GM12891 (cell line): ENCODE results near the gene GPRIN3.

ENCODE experiments used
- DNase-seq: peaks from one replicate; pipeline ENCODE4 v3.0.0; 2011; ENCODE audit warnings: low spot score; ENCODE audit not compliant: insufficient read length
- FAIRE-seq: peaks from 2 replicates; lab custom pipeline; 2011; peaks lifted over from hg19 to GRCh38; lab: Jason Lieb, UNC
- PAX5 ChIP-seq: IDR thresholded peaks from 2 replicates; pipeline ENCODE4 v1.6.1; 2011; ENCODE audit warnings: low read length, moderate library complexity, mild to moderate bottlenecking; ENCODE audit not compliant: insufficient read depth, severe bottlenecking
- POLR2A ChIP-seq: IDR thresholded peaks from 2 replicates; pipeline ENCODE4 v1.6.1; 2011; ENCODE audit warnings: low read depth, low read length, control low read depth
- POLR2AphosphoS5 ChIP-seq: IDR thresholded peaks from 2 replicates; pipeline ENCODE4 v1.6.1; 2011; ENCODE audit warnings: low read depth, low read length, control low read depth
- POU2F2 ChIP-seq: IDR thresholded peaks from 2 replicates; pipeline ENCODE4 v1.6.1; 2011; ENCODE audit warnings: low read depth, mild to moderate bottlenecking, control low read depth, low read length, moderate library complexity
- SPI1 ChIP-seq: IDR thresholded peaks from 2 replicates; pipeline ENCODE4 v1.6.1; 2011; ENCODE audit warnings: low read depth, low read length, control low read depth
- TAF1 ChIP-seq: IDR thresholded peaks from 2 replicates; pipeline ENCODE4 v1.6.1; 2011; ENCODE audit warnings: low read depth, low read length, control low read depth

The GPRIN3 gene

DNA sequence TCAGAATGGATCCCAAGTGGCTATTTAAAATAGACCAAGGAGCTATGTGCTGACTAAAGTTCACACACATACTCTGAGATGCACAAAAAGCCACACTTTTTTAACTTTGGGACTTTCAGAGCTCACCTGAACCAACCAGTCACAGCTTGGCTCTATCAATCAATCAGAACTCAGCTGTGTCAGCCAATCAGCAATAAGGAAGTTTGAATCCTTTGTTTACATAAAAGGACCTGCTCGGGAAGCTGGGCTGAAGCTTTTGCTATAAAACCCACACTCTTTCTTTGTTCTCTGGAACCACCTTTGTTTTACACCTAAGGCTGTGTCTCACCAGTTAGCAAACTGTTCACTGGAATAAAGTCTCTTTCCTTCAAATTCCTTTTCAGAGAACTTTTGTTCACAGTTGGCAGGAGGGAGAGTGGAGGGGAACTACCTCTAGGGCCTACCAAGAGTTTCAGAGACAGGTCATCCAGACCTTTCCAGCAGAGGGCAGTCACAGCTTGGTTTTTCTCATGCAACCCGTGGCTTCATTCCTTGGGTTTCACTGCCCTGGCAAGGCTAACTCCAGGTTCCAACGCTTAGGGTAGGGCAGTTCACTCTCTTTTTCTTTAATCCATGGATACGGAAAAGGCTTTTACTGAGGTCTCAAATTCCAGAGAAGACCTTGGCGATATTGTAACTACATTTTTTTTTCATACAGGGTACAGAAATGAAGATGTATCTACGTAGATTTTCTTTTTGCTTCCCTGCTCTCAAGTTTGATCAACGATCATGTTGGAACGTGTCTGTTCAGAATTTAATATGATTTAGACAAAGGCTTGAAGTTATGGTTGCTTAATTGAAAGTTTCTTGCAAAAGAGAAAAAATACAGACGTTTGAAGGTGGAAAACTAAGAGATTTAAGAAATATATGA lies 80.7 kb downstream of the GPRIN3 start:
- TF ChIP-seq SPI1 (no peak), PAX5 (no peak), POU2F2 (no peak), POLR2AphosphoS5 (no peak), POLR2A (no peak), TAF1 (no peak)
- DNase-seq (peak; percentile 15), FAIRE-seq (peak; percentile 82)

DNA sequence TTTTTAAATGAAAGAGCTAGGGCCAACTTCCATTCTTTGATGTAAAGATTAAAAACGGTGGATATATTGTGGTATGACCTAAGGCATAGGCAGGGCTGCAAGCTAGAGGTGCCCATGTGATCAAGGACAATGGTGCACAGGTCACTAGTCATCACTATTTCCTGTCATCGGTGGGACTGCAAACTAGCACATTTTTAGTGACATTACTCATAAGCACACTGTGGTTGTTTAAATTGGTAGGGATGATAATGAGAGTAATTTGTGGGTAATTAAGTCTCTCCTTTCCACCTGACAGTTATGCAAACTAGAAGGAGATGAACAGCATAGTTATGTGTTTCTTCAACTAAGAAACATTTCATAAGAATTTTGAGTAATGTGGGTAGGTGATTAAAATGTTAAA lies 85.4 kb downstream of the GPRIN3 start:
- no peak for DNase-seq
- TF ChIP-seq TAF1 (no peak), POLR2AphosphoS5 (no peak), PAX5 (no peak), POU2F2 (no peak), SPI1 (no peak), POLR2A (no peak)
- FAIRE-seq, result no peak

DNA sequence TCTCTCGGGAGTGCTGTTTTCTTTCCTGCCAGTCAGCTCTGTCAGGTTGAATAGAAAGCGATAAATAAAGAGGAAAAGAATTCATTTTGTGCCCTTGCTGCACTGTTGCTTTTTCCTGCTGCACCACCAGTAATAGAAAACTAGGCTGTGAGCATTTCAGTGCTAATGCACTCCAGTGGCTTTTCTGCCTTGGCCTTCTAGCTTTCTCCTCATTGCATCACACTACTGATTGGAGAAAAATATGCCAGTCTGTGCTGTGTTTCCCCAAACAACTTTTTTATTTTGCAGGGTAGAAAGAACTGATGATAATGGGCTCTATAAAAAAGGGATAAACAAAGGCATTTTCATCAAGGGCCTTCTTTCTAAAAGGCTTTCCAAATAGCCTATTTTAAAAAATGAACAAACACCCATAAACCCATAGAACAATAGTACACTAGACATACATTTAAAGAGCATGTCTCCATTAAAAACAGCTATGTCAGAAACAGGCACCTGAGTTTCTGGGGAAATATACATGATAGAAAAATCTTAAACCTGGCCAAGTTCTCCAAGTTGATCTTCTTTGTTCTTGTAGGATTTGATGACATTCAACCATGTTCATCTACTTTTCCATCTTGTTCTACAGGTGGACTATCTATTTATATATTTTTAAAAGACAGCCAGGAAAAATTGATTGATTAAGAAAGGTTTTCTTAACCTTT lies 86.3 kb downstream of the GPRIN3 start:
- DNase-seq, result no peak
- FAIRE-seq, result no peak
- no peak for TF ChIP-seq PAX5

DNA sequence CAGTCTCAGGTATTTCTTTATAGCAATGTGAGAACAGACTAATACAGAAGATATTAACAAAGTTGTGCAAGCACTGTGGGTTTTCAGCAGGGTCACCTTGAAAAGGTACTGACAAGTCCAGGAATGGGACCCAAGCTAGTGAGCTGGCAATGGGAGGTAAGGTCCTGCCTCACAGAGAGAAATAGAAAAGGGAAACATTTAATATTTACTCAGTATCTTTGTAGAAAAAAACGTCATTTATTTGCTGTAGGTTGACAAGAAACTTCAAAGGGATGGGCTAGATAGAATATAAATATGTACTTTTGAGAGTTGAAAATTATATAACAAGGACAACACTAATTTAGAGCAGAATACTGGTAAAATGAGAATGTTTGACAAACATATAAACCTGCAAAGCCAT lies 89.0 kb downstream of the GPRIN3 start:
- TF ChIP-seq TAF1 (no peak), POLR2AphosphoS5 (no peak), PAX5 (no peak), SPI1 (no peak), POU2F2 (no peak), POLR2A (no peak)
- no peak for DNase-seq
- FAIRE-seq, result no peak

DNA sequence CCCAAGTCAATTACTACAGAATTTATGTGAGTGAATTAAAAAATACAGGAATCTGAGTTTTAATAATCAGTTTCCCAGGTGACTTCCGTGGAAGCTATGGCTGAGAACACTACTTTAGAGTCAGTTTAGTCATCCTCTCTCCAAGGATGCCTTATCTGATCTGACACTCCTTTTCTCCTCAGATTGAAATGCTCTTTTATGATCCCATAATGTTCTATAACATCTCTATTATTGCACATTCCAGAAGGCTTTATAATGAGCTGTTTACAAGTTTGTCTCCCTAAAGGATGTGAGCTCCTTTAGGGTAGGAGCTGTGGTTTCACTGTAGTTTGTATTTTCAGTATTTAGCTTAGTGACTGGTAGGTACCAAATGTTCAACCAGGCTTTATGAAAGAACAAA lies 90.0 kb downstream of the GPRIN3 start:
- FAIRE-seq, result no peak

DNA sequence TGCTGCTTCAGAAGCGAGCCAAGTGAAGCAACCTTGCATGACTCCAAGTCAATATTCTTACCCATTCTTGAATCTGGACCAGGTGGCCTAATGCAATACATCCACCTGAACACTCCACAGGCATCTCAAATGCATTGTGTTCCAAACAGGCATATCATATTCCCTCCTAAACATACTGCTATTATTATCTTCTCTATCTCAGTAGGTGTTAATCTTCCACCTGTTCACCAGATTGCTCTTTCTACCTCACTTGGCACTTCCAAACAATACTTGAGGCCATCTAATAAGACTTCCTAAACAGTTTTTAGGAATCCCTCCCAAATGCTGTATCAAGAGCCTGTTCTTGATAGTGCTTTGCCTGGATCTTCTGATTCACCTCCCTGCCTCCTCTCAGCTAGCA lies 90.7 kb downstream of the GPRIN3 start:
- DNase-seq (no peak), FAIRE-seq (no peak)
- no peak for TF ChIP-seq SPI1
- TF ChIP-seq PAX5, result no peak
- no peak for TF ChIP-seq TAF1
- TF ChIP-seq POLR2A, result no peak
- no peak for TF ChIP-seq POU2F2
- TF ChIP-seq POLR2AphosphoS5, result no peak

More for the DNA sequence above, 90.0 kb downstream of the GPRIN3 start:
- no peak for DNase-seq
- TF ChIP-seq PAX5, result no peak
- no peak for TF ChIP-seq POLR2AphosphoS5
- no peak for TF ChIP-seq TAF1
- no peak for TF ChIP-seq SPI1
- TF ChIP-seq POLR2A, result no peak
- no peak for TF ChIP-seq POU2F2

DNA sequence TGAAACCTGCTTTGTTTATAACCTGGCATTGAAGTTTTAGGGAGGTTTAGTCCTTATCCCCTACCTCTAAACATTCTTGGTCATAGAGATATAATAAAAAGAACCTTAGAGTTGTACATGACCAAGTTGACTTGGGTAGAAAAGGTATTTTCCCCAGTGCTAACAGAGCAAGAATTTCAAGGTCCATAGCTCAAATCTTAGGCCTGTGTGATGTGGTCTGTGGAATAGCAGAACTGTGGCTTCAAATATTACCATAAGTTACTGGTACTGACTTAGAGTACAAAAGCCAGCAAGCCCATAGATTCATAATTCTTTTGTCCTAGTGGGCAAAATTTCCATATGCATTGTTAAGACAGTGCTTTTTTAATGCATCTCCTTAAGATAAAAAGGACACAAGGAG lies 91.2 kb downstream of the GPRIN3 start:
- no peak for TF ChIP-seq POLR2AphosphoS5
- no peak for TF ChIP-seq POU2F2
- no peak for TF ChIP-seq TAF1
- TF ChIP-seq POLR2A, result no peak
- TF ChIP-seq PAX5, result no peak
- no peak for TF ChIP-seq SPI1
- no peak for DNase-seq
- FAIRE-seq, result no peak

DNA sequence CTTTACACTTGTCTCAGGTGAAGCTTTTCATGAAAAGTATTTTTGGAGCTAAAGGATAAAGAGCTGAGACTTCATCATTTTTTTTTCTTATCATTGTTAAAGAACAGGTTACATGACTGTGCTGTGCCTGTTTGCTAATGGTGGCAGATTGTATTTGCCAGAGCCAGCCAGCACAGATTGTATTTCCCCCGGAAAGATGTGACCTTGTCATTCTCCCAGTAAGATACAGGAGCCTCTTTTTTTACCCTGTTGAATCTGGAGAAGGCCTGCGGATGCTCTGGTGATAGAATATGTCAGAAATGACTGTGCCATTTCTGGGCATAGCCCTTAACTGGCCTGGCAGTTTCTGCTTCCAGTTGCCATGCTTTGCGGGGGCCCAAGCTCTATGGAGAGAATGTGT lies 91.9 kb downstream of the GPRIN3 start:
- no peak for TF ChIP-seq POLR2A
- TF ChIP-seq SPI1, result no peak
- no peak for TF ChIP-seq TAF1
- TF ChIP-seq POLR2AphosphoS5, result no peak
- TF ChIP-seq POU2F2, result no peak
- TF ChIP-seq PAX5, result no peak
- DNase-seq (no peak), FAIRE-seq (no peak)

DNA sequence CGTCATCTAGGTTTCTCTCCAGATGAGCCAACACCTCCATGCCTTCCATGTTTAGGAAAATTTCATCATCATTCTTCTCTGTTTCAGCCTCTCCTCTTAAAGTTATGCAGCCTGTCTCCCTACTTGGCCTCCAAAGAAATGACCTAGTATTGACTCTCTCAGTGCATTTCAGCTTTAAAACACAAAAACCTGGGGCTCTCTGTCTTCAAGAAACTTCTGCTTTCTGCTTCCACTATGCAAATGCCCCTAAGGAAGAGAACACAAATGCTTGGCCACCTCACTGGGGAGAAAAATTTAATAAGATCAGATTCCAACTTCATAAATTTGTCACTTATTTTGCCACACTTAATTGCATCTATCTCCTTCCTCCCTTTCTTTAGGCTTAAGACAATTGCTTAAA lies 93.3 kb downstream of the GPRIN3 start:
- DNase-seq (no peak), FAIRE-seq (no peak)
- TF ChIP-seq POLR2A, result no peak
- TF ChIP-seq PAX5, result no peak
- TF ChIP-seq SPI1, result no peak

DNA sequence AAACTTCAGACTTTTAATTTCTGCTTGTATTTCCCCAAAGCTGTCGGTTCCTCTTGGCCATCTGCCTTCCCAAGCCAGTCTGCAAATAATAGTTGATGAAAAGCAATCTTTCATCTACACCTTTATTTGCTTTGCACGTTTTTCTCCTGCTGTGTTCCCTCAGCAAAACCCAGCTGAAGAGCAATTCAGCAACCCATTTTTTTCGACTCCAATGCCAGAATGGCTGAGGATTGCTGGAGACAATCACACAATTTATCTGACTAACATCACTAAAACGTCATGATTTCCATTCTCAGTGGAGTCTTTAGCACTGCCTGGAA lies 94.3 kb downstream of the GPRIN3 start:
- DNase-seq (no peak), FAIRE-seq (no peak)
- TF ChIP-seq PAX5, result no peak
- TF ChIP-seq TAF1, result no peak
- TF ChIP-seq POLR2A, result no peak
- TF ChIP-seq POU2F2, result no peak
- TF ChIP-seq POLR2AphosphoS5, result no peak
- TF ChIP-seq SPI1, result no peak
